IMR-90 (cell line): ENCODE measurements around the gene SLC24A3. TPM values are rescaled to one million over a fixed set of nuclear protein-coding genes. Genes with fewer than 3 reads are reported as not detected.

Source experiments
- ATAC-seq: fragments of 200-7000 bp; cut with Tn5 transposase; 2 replicates; pipeline ENCODE4 v1.9.1; 2020; ENCODE audit warnings: low read depth, mild to moderate bottlenecking, moderate library complexity
- BruUV-seq: library from RNA; stranded (reverse); fragments of 400-500 nt; replicated peaks from 2 replicates; lab custom pipeline; 2021; lab: Mats Ljungman, UMichigan
- CTCF ChIA-PET: fragments of 300-600 bp; formaldehyde crosslinking; extraction: SDS; loops from one replicate; lab custom pipeline; 2021; ENCODE audit warnings: antibody characterized with exemption; lab: Yijun Ruan, JAX
- POLR2A ChIA-PET: fragments of 300-600 bp; sonication (Branson Sonifier 250); formaldehyde crosslinking; loops from one replicate; lab custom pipeline; 2022; ENCODE audit warnings: antibody characterized with exemption; ENCODE audit not compliant: unreplicated experiment; lab: Charles Lee
- DNase-seq: peaks from one replicate; pipeline ENCODE4 v3.0.0; 2013
- H2AFZ ChIP-seq: replicated peaks from 2 replicates; pipeline ENCODE3; 2013; ENCODE audit warnings: low read length, mild to moderate bottlenecking; ENCODE audit not compliant: poor library complexity
- H2AK5ac ChIP-seq: 2 replicates; pipeline ENCODE4 v1.6.1; 2013; ENCODE audit warnings: low read depth, low read length, inconsistent platforms
- H2AK9ac ChIP-seq: replicated peaks from 2 replicates; pipeline ENCODE3; 2013; ENCODE audit warnings: mild to moderate bottlenecking, low read depth, low read length, moderate library complexity; ENCODE audit not compliant: poor library complexity
- H2BK120ac ChIP-seq: 2 replicates; pipeline ENCODE4 v1.6.1; 2013; ENCODE audit warnings: low read depth, low read length, inconsistent platforms
- H2BK15ac ChIP-seq: 3 replicates; pipeline ENCODE4 v1.6.1; 2013; ENCODE audit warnings: low read depth, low read length, inconsistent platforms
- H2BK20ac ChIP-seq: 2 replicates; pipeline ENCODE4 v1.6.1; 2013; ENCODE audit warnings: low read depth, mild to moderate bottlenecking, inconsistent platforms, low read length, moderate library complexity
- H2BK5ac ChIP-seq: 2 replicates; pipeline ENCODE4 v1.6.1; 2013; ENCODE audit warnings: mild to moderate bottlenecking, low read depth, low read length, inconsistent platforms; ENCODE audit not compliant: poor library complexity, severe bottlenecking
- H3K14ac ChIP-seq: replicated peaks from 2 replicates; pipeline ENCODE4 v1.6.1; 2013; ENCODE audit warnings: low read depth, low read length, inconsistent platforms
- H3K18ac ChIP-seq: 2 replicates; pipeline ENCODE4 v1.6.1; 2013; ENCODE audit warnings: low read depth, low read length, control low read depth
- H3K23ac ChIP-seq: 2 replicates; pipeline ENCODE4 v1.6.1; 2013; ENCODE audit warnings: low read depth, low read length, inconsistent platforms
- H3K27ac ChIP-seq: 2 replicates; pipeline ENCODE4 v1.5.1; 2013; ENCODE audit warnings: mild to moderate bottlenecking, control low read depth, low read length; ENCODE audit not compliant: insufficient read depth
- H3K27me3 ChIP-seq: 2 replicates; pipeline ENCODE4 v1.6.1; 2013; ENCODE audit warnings: low read length; ENCODE audit not compliant: control insufficient read depth, insufficient read depth
- H3K36me3 ChIP-seq: 2 replicates; pipeline ENCODE4 v1.6.1; 2013; ENCODE audit warnings: low read length, mixed read lengths; ENCODE audit not compliant: control insufficient read depth, insufficient read depth
- H3K4ac ChIP-seq: 2 replicates; pipeline ENCODE4 v1.6.1; 2013; ENCODE audit warnings: low read depth, low read length, inconsistent platforms
- H3K4me1 ChIP-seq: 2 replicates; pipeline ENCODE4 v1.6.1; 2013; ENCODE audit warnings: low read length, mixed read lengths; ENCODE audit not compliant: control insufficient read depth, insufficient read depth
- H3K4me2 ChIP-seq: 2 replicates; pipeline ENCODE4 v1.6.1; 2013; ENCODE audit warnings: low read depth, mild to moderate bottlenecking, control low read depth, low read length, moderate library complexity
- H3K4me3 ChIP-seq: 2 replicates; pipeline ENCODE4 v1.5.1; 2013; ENCODE audit warnings: low read depth, mild to moderate bottlenecking, control low read depth, low read length, moderate library complexity; ENCODE audit not compliant: insufficient read depth
- H3K56ac ChIP-seq: 2 replicates; pipeline ENCODE4 v1.6.1; 2013; ENCODE audit warnings: low read length, inconsistent platforms; ENCODE audit not compliant: insufficient read depth; ENCODE audit errors: extremely low read depth
- H3K79me1 ChIP-seq, 2 experiments: 2 replicates each; pipeline ENCODE4 v1.6.1; 2013; ENCODE audit warnings: low read length in 2 of 2, inconsistent platforms in 1 of 2, low read depth in 1 of 2
- H3K9ac ChIP-seq: 2 replicates; pipeline ENCODE4 v1.6.1; 2013; ENCODE audit warnings: low read depth, low read length, control low read depth
- H3K9me1 ChIP-seq: 2 replicates; pipeline ENCODE4 v1.6.1; 2013; ENCODE audit warnings: low read length, inconsistent platforms; ENCODE audit not compliant: insufficient read depth
- H3K9me3 ChIP-seq: 2 replicates; pipeline ENCODE4 v1.6.1; 2013; ENCODE audit warnings: low read length; ENCODE audit not compliant: control insufficient read depth, insufficient read depth
- H4K20me1 ChIP-seq: 2 replicates; pipeline ENCODE4 v1.6.1; 2013; ENCODE audit warnings: low read length, inconsistent platforms; ENCODE audit not compliant: insufficient read depth
- H4K5ac ChIP-seq: 2 replicates; pipeline ENCODE4 v1.6.1; 2013; ENCODE audit warnings: mild to moderate bottlenecking, low read depth, low read length, control low read depth
- H4K8ac ChIP-seq, 2 experiments: 2 replicates each; pipeline ENCODE4 v1.6.1; 2013; ENCODE audit warnings: low read depth in 2 of 2, low read length in 2 of 2, control low read depth in 1 of 2, inconsistent platforms in 1 of 2
- H4K91ac ChIP-seq: 2 replicates; pipeline ENCODE4 v1.6.1; 2013; ENCODE audit warnings: low read depth, low read length, inconsistent platforms; ENCODE audit not compliant: insufficient read depth
- BHLHE40 ChIP-seq: fragments of 150-350 bp; IDR thresholded peaks from 2 replicates; pipeline ENCODE4 v1.6.1; 2016; ENCODE audit warnings: mild to moderate bottlenecking, low read depth, low read length
- CEBPB ChIP-seq: IDR thresholded peaks from 2 replicates; pipeline ENCODE4 v1.6.1; 2012; ENCODE audit warnings: low read depth, low read length, improper control_type of control experiment
- FOS ChIP-seq: fragments of 150-350 bp; IDR thresholded peaks from 2 replicates; pipeline ENCODE4 v1.6.1; 2016; ENCODE audit warnings: low read depth, low read length
- MAFK ChIP-seq: IDR thresholded peaks from 2 replicates; pipeline ENCODE4 v1.6.1; 2012; ENCODE audit warnings: low read depth, low read length, improper control_type of control experiment
- POLR2A ChIP-seq: IDR thresholded peaks from 2 replicates; pipeline ENCODE4 v1.6.1; 2012; ENCODE audit warnings: mild to moderate bottlenecking, low read depth, low read length
- WGBS, 2 experiments: methylation state at CpG; one replicate each; pipeline versions ENCODE4 v1.1.5 to v1.1.7; 2013; ENCODE audit warnings: missing lambda C conversion rate in 2 of 2; ENCODE audit not compliant: insufficient read length in 1 of 2; ENCODE audit errors: extremely low coverage in 2 of 2; 5-methylcytosine and 5-hydroxymethylcytosine counted together
- dilution Hi-C: fragments of 300-500 bp; cut with HindIII; formaldehyde crosslinking; loops from one replicate; pipeline ENCODE4 v1.14.3; 2018; ENCODE audit warnings: low sequenced_read_pairs; ENCODE audit not compliant: unreplicated experiment
- in situ Hi-C: fragments of 300-500 bp; cut with MboI; formaldehyde crosslinking; loops from 3 replicates; pipeline ENCODE4 v1.14.3; 2019; ENCODE audit warnings: low sequenced_read_pairs, inconsistent platforms, mixed read lengths
- intact Hi-C: fragments of 100-400 bp; cut with micrococcal nuclease; formaldehyde crosslinking; loops from 2 replicates; pipeline ENCODE4 v1.10.0; 2022
- polyA plus RNA-seq, 3 experiments: library from polyadenylated mRNA; depleted of rRNA; stranded (reverse); fragments of >200 nt; gene quantifications; 2 replicates each; pipeline ENCODE4 v1.2.3, GENCODE V29; 2012; ENCODE audit warnings: low replicate concordance in 1 of 3
- total RNA-seq: library from RNA; depleted of rRNA; stranded (reverse); fragments of >200 nt; gene quantifications from 2 replicates; pipeline ENCODE4 v1.2.3, GENCODE V29; 2012
- TF ChIP-seq, protein P1 (sequence below): fragments of 150-350 bp; IDR thresholded peaks from 2 replicates; pipeline ENCODE4 v1.6.1; 2016; ENCODE audit warnings: low read depth, mild to moderate bottlenecking, low read length, moderate library complexity, borderline replicate concordance
- TF ChIP-seq, protein P2 (sequence below): conservative IDR thresholded peaks from 2 replicates; pipeline ENCODE4 v1.5.1; 2012; ENCODE audit warnings: mild to moderate bottlenecking, low read depth, low read length, improper control_type of control experiment

SLC24A3 gene
- total and polyA plus RNA-seq, 2 of the 4 experiments (the other 2 are of a cell fraction), result not detected

DNA sequence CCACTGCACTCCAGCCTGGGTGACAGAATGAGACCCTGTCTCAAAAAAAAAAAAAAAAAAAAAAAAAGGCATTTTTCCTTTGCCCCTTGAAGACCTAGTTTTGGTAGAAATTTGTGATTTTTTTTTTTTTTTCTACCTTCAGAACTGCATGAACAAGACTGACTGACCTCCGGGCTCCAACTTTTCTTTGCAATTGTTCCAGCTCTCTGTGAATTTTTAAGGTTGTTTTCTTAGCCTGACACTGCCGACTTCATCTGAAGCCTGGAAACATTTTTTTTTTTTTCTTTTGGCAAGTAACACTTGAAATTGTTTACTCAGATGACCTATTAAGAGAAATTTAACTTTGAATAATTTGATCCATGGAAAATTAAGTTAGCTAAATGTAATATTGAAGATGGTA is 73.0 kb downstream of the SLC24A3 start:
- H2AK5ac ChIP-seq, result no peak overlapping the region
- H3K27me3 ChIP-seq, result no peaks in the 10 kb centered on the region
- no peak for DNase-seq

More for the DNA sequence above, 73.0 kb downstream of the SLC24A3 start:
- H2BK5ac ChIP-seq, result no peak overlapping the region
- H2BK20ac ChIP-seq, result no peak overlapping the region
- H4K5ac ChIP-seq, result no peak overlapping the region
- H3K14ac ChIP-seq, result no peak overlapping the region
- H4K20me1 ChIP-seq, result no peaks in the 10 kb centered on the region
- H3K4me2 ChIP-seq, result no peak overlapping the region
- H3K9me1 ChIP-seq, result no peaks in the 10 kb centered on the region
- H3K27ac ChIP-seq, result no peak overlapping the region
- H4K8ac ChIP-seq, result no peak overlapping the region
- TF ChIP-seq, protein P1, sequence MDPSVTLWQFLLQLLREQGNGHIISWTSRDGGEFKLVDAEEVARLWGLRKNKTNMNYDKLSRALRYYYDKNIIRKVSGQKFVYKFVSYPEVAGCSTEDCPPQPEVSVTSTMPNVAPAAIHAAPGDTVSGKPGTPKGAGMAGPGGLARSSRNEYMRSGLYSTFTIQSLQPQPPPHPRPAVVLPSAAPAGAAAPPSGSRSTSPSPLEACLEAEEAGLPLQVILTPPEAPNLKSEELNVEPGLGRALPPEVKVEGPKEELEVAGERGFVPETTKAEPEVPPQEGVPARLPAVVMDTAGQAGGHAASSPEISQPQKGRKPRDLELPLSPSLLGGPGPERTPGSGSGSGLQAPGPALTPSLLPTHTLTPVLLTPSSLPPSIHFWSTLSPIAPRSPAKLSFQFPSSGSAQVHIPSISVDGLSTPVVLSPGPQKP, result no peak
- TF ChIP-seq MAFK, result no peak
- no peak for TF ChIP-seq FOS
- TF ChIP-seq CEBPB, result no peak
- no peak for TF ChIP-seq POLR2A
- TF ChIP-seq, protein P2, sequence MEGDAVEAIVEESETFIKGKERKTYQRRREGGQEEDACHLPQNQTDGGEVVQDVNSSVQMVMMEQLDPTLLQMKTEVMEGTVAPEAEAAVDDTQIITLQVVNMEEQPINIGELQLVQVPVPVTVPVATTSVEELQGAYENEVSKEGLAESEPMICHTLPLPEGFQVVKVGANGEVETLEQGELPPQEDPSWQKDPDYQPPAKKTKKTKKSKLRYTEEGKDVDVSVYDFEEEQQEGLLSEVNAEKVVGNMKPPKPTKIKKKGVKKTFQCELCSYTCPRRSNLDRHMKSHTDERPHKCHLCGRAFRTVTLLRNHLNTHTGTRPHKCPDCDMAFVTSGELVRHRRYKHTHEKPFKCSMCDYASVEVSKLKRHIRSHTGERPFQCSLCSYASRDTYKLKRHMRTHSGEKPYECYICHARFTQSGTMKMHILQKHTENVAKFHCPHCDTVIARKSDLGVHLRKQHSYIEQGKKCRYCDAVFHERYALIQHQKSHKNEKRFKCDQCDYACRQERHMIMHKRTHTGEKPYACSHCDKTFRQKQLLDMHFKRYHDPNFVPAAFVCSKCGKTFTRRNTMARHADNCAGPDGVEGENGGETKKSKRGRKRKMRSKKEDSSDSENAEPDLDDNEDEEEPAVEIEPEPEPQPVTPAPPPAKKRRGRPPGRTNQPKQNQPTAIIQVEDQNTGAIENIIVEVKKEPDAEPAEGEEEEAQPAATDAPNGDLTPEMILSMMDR, result no peak
- no peak for TF ChIP-seq BHLHE40
- H2BK120ac ChIP-seq, result no peak overlapping the region
- no peak overlapping the region for H3K56ac ChIP-seq
- H4K91ac ChIP-seq, result no peak overlapping the region
- H3K18ac ChIP-seq, result no peak overlapping the region
- no peaks in the 10 kb centered on the region for H3K36me3 ChIP-seq
- H3K9me3 ChIP-seq, result no peaks in the 10 kb centered on the region; the same call in 1 of the 2 replicates
- ATAC-seq, result no peak
- no peak overlapping the region for H2AFZ ChIP-seq
- no peak overlapping the region for H3K4ac ChIP-seq
- dilution Hi-C loops, result no loop called here
- no peak overlapping the region for H3K23ac ChIP-seq
- intact Hi-C loops, result no loop called here
- H3K79me1 ChIP-seq, result no peaks in the 10 kb centered on the region
- ChIA-PET POLR2A (no interaction called here), CTCF (no interaction called here)
- H2AK9ac ChIP-seq, result no peak overlapping the region
- BruUV-seq, result no TSS peak
- no peak overlapping the region for H2BK15ac ChIP-seq
- WGBS, 2 experiments, result no CpG with 5 or more reads among the region's 2 CpGs
- H3K4me3 ChIP-seq, result no peak overlapping the region
- no peak overlapping the region for H3K9ac ChIP-seq
- in situ Hi-C loops, result no loop called here
- H3K4me1 ChIP-seq, result no peaks in the 10 kb centered on the region
